Adipocyte (in vitro differentiated cells): ENCODE measurements around the gene NDUFA11.
A peak's percentile ranks its signal among the peaks of the same experiment; 100 is the strongest.
"Not testable (repeated sequence)": the region's sequence is repeated elsewhere in the genome, so short reads cannot be mapped to it uniquely, and the experiment has no call there.

Experiments used
- DNase-seq: peaks from one replicate; pipeline ENCODE4 v3.0.0-alpha.2; 2015; ENCODE audit warnings: low read depth
- H3K27me3 ChIP-seq: replicated peaks from 2 replicates; pipeline ENCODE4 v1.7.0; 2013; ENCODE audit warnings: mild to moderate bottlenecking, low read length, moderate library complexity; ENCODE audit not compliant: control insufficient read depth, insufficient read depth
- H3K36me3 ChIP-seq: 2 replicates; pipeline ENCODE4 v1.7.0; 2013; ENCODE audit warnings: low read length, mild to moderate bottlenecking, moderate library complexity; ENCODE audit not compliant: control insufficient read depth, insufficient read depth, severe bottlenecking
- H3K4me1 ChIP-seq: 2 replicates; pipeline ENCODE4 v1.7.0; 2013; ENCODE audit warnings: mild to moderate bottlenecking, low read length, moderate library complexity; ENCODE audit not compliant: control insufficient read depth, insufficient read depth
- H3K4me3 ChIP-seq: 2 replicates; pipeline ENCODE4 v1.7.0; 2013; ENCODE audit warnings: mild to moderate bottlenecking, low read length, moderate library complexity
- H3K9ac ChIP-seq: 2 replicates; pipeline ENCODE4 v1.7.0; 2013; ENCODE audit warnings: mild to moderate bottlenecking, low read length, moderate library complexity
- H3K9me3 ChIP-seq: 2 replicates; pipeline ENCODE4 v1.7.0; 2013; ENCODE audit warnings: mild to moderate bottlenecking, low read length, moderate library complexity; ENCODE audit not compliant: control insufficient read depth

Gene NDUFA11

GRCh38 chr19:5881543-5882299 lies 21.9 kb downstream of the NDUFA11 start:
- Histone ChIP-seq H3K27me3 (no peaks in the 10 kb centered on the region), H3K9me3 (no peaks in the 10 kb centered on the region), H3K36me3 (no peaks in the 10 kb centered on the region), H3K4me3 (no peak overlapping the region), H3K9ac (no peak overlapping the region), H3K4me1 (peaks cover 12% of the 10 kb centered on the region)
- DNase-seq = no peak

DNA sequence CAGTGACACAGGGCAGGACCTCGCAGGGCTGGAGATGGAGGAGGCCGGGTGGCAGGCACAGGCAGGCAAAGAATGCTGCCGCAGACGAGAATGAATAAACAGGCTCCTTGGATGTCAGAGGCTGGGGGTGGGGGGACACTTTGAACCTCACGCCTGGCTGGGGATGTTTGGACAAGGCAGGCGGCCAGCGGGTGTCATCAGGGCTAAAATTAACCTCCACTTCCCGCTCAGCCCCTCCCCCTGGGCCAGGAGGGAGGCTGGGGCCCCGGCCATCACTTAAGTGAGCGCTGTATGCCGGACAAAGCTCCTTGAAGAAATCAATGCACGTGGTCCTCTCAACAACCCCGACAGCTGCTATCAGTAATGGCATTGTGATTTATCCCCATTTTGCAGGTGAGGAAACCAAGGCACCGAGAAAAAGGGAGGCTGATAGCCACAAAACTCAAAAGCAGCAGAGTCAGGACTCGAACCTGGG lies 22.9 kb downstream of the NDUFA11 start:
- H3K9me3 ChIP-seq = no peaks in the 10 kb centered on the region
- H3K9ac ChIP-seq = peak overlapping the region; percentile 66
- no peaks in the 10 kb centered on the region for H3K36me3 ChIP-seq
- DNase-seq = peak; percentile 19
- peaks cover 6% of the 10 kb centered on the region for H3K27me3 ChIP-seq
- H3K4me3 ChIP-seq = peak overlapping the region; percentile 54
- peaks cover 19% of the 10 kb centered on the region for H3K4me1 ChIP-seq

DNA sequence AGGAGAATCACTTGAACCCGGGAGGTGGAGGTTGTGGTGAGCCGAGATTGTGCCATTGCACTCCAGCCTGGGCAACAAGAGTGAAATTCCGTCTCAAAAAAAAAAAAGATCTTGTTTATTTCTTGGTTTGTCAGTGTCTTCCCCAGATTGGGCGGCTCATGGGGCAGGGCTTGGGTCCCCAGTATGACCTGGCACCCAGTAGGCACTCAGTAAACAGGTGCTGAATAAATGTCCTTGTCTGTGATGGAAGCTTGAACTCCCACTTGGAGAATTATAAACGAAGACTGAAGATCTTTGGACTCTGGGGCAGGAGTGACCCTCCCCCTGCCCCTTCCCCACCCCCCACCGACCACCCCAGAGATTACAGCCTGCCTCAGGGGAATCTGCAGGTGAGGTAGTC lies 23.4 kb downstream of the NDUFA11 start:
- Histone ChIP-seq H3K36me3 (no peaks in the 10 kb centered on the region), H3K4me3 (no peak overlapping the region), H3K27me3 (peaks cover 6% of the 10 kb centered on the region), H3K9ac (no peak overlapping the region), H3K4me1 (peaks cover 19% of the 10 kb centered on the region), H3K9me3 (no peaks in the 10 kb centered on the region)
- DNase-seq = no peak

- H3K36me3 ChIP-seq = no peaks in the 10 kb centered on the region
- peaks cover 6% of the 10 kb centered on the region for H3K27me3 ChIP-seq
- H3K9me3 ChIP-seq = no peaks in the 10 kb centered on the region
- no peak for DNase-seq
- H3K9ac ChIP-seq = no peak overlapping the region
- peaks cover 19% of the 10 kb centered on the region for H3K4me1 ChIP-seq
- H3K4me3 ChIP-seq = no peak overlapping the region
Observed at GRCh38 chr19:5877882-5878281, 25.7 kb downstream of the NDUFA11 start.

- no peak for DNase-seq
- H3K4me3 ChIP-seq = no peak overlapping the region
Observed at GRCh38 chr19:5877427-5877826, 26.2 kb downstream of the NDUFA11 start.

GRCh38 chr19:5874496-5874895 lies 29.1 kb downstream of the NDUFA11 start:
- H3K4me3 ChIP-seq, H3K9me3 ChIP-seq, DNase-seq, H3K9ac ChIP-seq, H3K27me3 ChIP-seq, H3K36me3 ChIP-seq: not testable (repeated sequence)
- peaks cover 17% of the 10 kb centered on the region for H3K4me1 ChIP-seq

More at GRCh38 chr19:5877427-5877826, 26.2 kb downstream of the NDUFA11 start:
- H3K9me3 ChIP-seq = no peaks in the 10 kb centered on the region
- peaks cover 6% of the 10 kb centered on the region for H3K27me3 ChIP-seq
- H3K4me1 ChIP-seq = peaks cover 19% of the 10 kb centered on the region
- no peaks in the 10 kb centered on the region for H3K36me3 ChIP-seq
- H3K9ac ChIP-seq = no peak overlapping the region

DNA sequence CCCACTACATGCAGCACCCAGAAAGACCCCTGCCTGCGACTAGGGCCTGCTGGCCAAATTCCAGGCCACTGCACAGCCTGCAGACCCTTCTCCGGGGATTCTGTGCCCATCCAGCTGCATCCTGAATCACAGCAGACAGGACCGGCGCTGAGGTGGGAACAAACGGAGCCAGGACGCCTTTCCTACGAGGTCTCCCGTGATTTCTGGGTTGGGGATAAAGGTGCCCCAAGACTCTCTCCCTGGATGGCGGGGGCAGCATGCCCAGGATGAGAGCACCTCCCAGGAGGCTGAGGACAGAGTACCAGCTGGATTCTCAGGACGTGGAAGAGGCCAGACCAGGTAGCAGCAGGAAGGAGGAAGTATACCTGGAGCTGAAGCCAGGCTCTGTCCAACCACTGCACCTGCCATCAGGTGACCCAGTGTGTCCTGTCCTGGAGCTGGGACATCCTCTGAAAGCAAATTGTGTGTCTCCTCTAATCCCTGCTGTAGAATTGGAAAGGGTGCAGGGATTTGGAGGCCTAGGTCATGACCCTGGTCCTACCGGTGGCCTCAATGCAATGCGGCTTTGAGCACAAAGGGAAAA lies 29.9 kb downstream of the NDUFA11 start:
- Histone ChIP-seq H3K4me1 (peaks cover 17% of the 10 kb centered on the region), H3K27me3 (peaks cover 6% of the 10 kb centered on the region), H3K4me3 (no peak overlapping the region), H3K9me3 (no peaks in the 10 kb centered on the region), H3K9ac (no peak overlapping the region), H3K36me3 (no peaks in the 10 kb centered on the region)
- no peak for DNase-seq

DNA sequence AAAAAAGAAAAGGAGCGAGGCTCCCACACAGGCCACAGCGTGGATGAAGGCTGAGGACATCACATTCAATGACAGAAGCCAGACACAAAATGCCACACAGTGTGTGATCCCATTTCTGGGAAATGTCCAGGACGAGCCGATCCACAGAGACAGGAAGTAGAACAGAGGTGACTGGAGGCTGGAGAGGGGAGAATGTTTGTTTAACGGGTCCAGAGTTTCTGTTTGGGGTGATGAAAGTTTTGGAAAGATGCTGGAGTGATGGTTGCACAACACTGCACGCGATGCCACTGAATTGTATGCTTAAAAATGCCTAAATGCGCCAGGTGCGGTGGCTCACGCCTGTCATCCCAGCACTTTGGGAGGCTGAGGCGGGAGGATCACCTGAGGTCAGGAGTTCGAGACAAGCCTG lies 32.6 kb downstream of the NDUFA11 start:
- Histone ChIP-seq H3K4me1 (peaks cover 10% of the 10 kb centered on the region), H3K27me3 (peaks cover 3% of the 10 kb centered on the region), H3K9ac (no peak overlapping the region), H3K36me3 (no peaks in the 10 kb centered on the region), H3K9me3 (no peaks in the 10 kb centered on the region), H3K4me3 (no peak overlapping the region)
- no peak for DNase-seq

DNA sequence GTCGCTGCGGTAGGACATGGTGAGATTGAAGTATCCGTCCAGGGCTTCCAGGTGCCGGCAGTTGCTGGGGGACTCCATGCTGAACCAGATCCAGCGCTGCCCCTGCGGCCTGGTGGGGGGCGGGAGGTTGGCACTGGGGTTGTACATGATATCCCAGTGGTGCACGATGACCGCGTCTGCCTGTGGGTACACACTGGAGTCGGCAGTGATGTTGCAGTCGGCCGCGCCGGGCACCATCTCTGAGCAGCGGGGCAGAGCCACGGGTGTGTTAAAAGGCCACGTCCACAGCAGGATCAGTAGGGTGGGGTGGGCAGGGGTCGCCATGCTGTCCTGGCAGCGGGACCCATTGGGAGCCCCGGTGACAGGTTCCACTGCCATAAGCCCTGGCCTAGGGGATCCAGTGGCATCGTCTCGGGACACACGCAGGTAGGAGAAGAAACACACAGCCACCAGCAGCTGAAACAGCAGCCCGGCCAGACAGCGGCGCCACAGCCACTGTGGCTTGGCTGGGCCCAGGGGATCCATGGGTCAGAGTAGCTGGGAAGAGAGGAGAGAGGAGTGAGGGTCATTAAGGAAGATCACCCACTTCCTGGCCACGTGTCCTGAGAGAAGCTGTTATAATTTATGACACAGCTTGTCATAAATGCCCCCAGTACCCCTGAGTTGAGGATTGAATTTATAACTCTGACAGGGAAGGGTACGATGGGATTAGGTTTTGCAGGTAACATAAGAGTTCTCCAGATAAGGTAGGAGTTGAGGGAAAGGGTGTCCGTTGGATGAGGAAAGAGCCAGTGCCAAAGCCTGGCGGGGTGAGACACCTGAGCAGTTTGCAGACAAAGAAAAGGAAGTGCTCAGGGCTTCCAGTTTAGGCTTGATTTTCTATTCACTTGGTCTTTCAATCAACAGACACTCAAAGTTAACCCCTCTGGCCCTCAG lies 36.1 kb downstream of the NDUFA11 start:
- peaks cover 22% of the 10 kb centered on the region for H3K27me3 ChIP-seq
- no peak overlapping the region for H3K4me3 ChIP-seq
- DNase-seq = no peak
- H3K9me3 ChIP-seq = no peaks in the 10 kb centered on the region
- no peaks in the 10 kb centered on the region for H3K36me3 ChIP-seq
- peaks cover 10% of the 10 kb centered on the region for H3K4me1 ChIP-seq
- H3K9ac ChIP-seq = no peak overlapping the region

DNA sequence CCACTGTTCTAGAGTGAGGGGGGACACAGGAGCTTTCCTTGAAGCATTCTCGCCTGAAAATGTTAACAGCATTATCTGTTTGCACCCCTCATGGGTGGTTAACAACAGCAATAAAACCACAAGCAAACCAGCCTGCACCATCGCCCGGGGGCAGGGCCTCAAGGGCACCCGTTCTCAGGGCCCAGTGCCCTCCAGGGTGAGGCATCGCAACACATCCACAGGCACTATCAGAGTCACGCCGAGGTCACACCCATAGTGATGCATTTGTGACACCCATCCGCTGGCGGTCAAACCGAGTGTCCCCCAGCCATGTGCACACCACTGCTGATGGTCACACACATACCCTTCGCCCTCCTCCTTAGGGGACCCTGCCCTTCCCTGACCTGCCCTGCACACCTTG lies 37.8 kb downstream of the NDUFA11 start:
- H3K27me3 ChIP-seq = peaks cover 26% of the 10 kb centered on the region
- no peak for DNase-seq
- no peak overlapping the region for H3K9ac ChIP-seq
- no peaks in the 10 kb centered on the region for H3K9me3 ChIP-seq
- H3K4me1 ChIP-seq = peaks cover 6% of the 10 kb centered on the region
- H3K36me3 ChIP-seq = no peaks in the 10 kb centered on the region
- no peak overlapping the region for H3K4me3 ChIP-seq
